HCT116 (cell line): ENCODE measurements around the gene CETN1. TPM values are rescaled to one million over a fixed set of nuclear protein-coding genes. Genes with fewer than 3 reads are reported as not detected.

Experiments
- ATAC-seq: fragments of 200-7000 bp; cut with Tn5 transposase; 2 replicates; pipeline ENCODE4 v1.9.1; 2020; ENCODE audit warnings: mild to moderate bottlenecking, moderate library complexity
- BruUV-seq: library from RNA; stranded (reverse); fragments of 400-500 nt; replicated peaks from 2 replicates; lab custom pipeline; 2021; lab: Mats Ljungman, UMichigan
- CTCF ChIA-PET: fragments of 300-600 bp; sonication (Branson Sonifier 250); formaldehyde crosslinking; loops from one replicate; lab custom pipeline; 2021; ENCODE audit warnings: antibody characterized with exemption; lab: Charles Lee
- POLR2A ChIA-PET: fragments of 300-600, 350-600 bp; sonication (Branson Sonifier 250); formaldehyde crosslinking; loops from one replicate; lab custom pipeline; 2021; ENCODE audit warnings: antibody characterized with exemption; lab: Charles Lee
- RAD21 ChIA-PET, 2 experiments: fragments of 300-600 bp; sonication (Branson Sonifier 250); formaldehyde crosslinking; loops; one replicate each; lab custom pipeline; 2023; ENCODE audit warnings: low total read pairs in 2 of 2; ENCODE audit not compliant: uncharacterized antibody in 2 of 2, unreplicated experiment in 2 of 2, low non-redundant PET in 1 of 2; lab: Charles Lee
- DNase-seq: peaks from one replicate; pipeline ENCODE4 v3.0.0-alpha.2; 2010; ENCODE audit warnings: low read depth, low spot score
- H2AFZ ChIP-seq: fragments of 200-600 bp; shearing (Covaris generic), sonication (generic); 2 replicates; pipeline ENCODE4 v1.6.1; 2017; ENCODE audit warnings: low read depth, mixed run types, mixed read lengths, antibody characterized with exemption, low read length; ENCODE audit not compliant: poor library complexity, severe bottlenecking
- H3K27ac ChIP-seq: 2 replicates; pipeline ENCODE4 v1.5.1; 2012; ENCODE audit warnings: low read depth, low read length
- H3K27me3 ChIP-seq: fragments of 200-600 bp; sonication (generic); 2 replicates; pipeline ENCODE4 v1.6.1; 2016; ENCODE audit warnings: mixed run types, low read length, mixed read lengths; ENCODE audit not compliant: insufficient read depth
- H3K36me3 ChIP-seq, 2 experiments: fragments of 200-500 bp in 1 of 2; fragments of 200-600 bp in 1 of 2; sonication (Bioruptor generic) in 1 of 2; sonication (generic) in 1 of 2; 2 replicates each; pipeline versions ENCODE4 v1.5.1 to v1.6.1; 2014 to 2016; ENCODE audit warnings: low read length in 2 of 2, inconsistent platforms in 1 of 2, mixed read lengths in 1 of 2, mixed run types in 1 of 2; ENCODE audit not compliant: insufficient read depth in 2 of 2, control insufficient read depth in 1 of 2
- H3K4me1 ChIP-seq, 2 experiments: fragments of 200-600 bp in 1 of 2; sonication (generic) in 1 of 2; 2 replicates each; pipeline versions ENCODE4 v1.5.1 to v1.6.1; 2012 to 2017; ENCODE audit warnings: low read length in 2 of 2, inconsistent platforms in 1 of 2, mild to moderate bottlenecking in 1 of 2, mixed read lengths in 1 of 2, mixed run types in 1 of 2, moderate library complexity in 1 of 2; ENCODE audit not compliant: insufficient read depth in 2 of 2, control insufficient read depth in 1 of 2
- H3K4me2 ChIP-seq: fragments of 200-600 bp; sonication (generic); 2 replicates; pipeline ENCODE4 v1.6.1; 2017; ENCODE audit warnings: mixed run types, low read length, mixed read lengths
- H3K4me3 ChIP-seq, 2 experiments: fragments of 200-600 bp in 1 of 2; sonication (generic) in 1 of 2; replicated peaks in 1 of 2; 2 replicates each; pipeline ENCODE4 v1.5.1; 2011 to 2016; ENCODE audit warnings: low read length in 2 of 2, control low read depth in 1 of 2, low read depth in 1 of 2, mild to moderate bottlenecking in 1 of 2, mixed read lengths in 1 of 2, mixed run types in 1 of 2
- H3K79me2 ChIP-seq: fragments of 200-600 bp; sonication (generic); 2 replicates; pipeline ENCODE4 v1.6.1; 2017; ENCODE audit warnings: mild to moderate bottlenecking, mixed run types, low read length, moderate library complexity, mixed read lengths; ENCODE audit not compliant: insufficient read depth
- H3K9ac ChIP-seq: fragments of 200-600 bp; sonication (generic); 2 replicates; pipeline ENCODE4 v1.6.1; 2016; ENCODE audit warnings: low read length, mixed read lengths
- H3K9me2 ChIP-seq: fragments of 200-600 bp; sonication (generic), shearing (Covaris generic); 2 replicates; pipeline ENCODE4 v1.6.1; 2017; ENCODE audit warnings: mixed run types, mild to moderate bottlenecking, moderate library complexity; ENCODE audit not compliant: insufficient read depth
- H3K9me3 ChIP-seq, 2 experiments: fragments of 200-500 bp in 1 of 2; fragments of 200-600 bp in 1 of 2; sonication (Bioruptor generic) in 1 of 2; sonication (generic) in 1 of 2; 2 replicates each; pipeline ENCODE4 v1.6.1; 2014 to 2017; ENCODE audit warnings: low read length in 2 of 2, mixed read lengths in 2 of 2, inconsistent platforms in 1 of 2, low read depth in 1 of 2, mild to moderate bottlenecking in 1 of 2, mixed run types in 1 of 2, moderate library complexity in 1 of 2; ENCODE audit not compliant: control insufficient read depth in 1 of 2, insufficient read depth in 1 of 2
- H4K20me1 ChIP-seq: fragments of 200-600 bp; sonication (generic), shearing (Covaris generic); 2 replicates; pipeline ENCODE4 v1.6.1; 2017; ENCODE audit warnings: mixed run types, mild to moderate bottlenecking, moderate library complexity; ENCODE audit not compliant: insufficient read depth
- EZH2 ChIP-seq: fragments of 200-600 bp; sonication (generic); IDR thresholded peaks from 2 replicates; pipeline ENCODE4 v1.6.1; 2017; ENCODE audit warnings: antibody characterized with exemption, mixed run types
- EZH2phosphoT487 ChIP-seq: fragments of 200-600 bp; IDR thresholded peaks from 2 replicates; pipeline ENCODE4 v1.6.1; 2018; ENCODE audit warnings: antibody characterized with exemption, borderline replicate concordance
- POLR2A ChIP-seq: IDR thresholded peaks from 2 replicates; pipeline ENCODE4 v1.7.0; 2011; ENCODE audit warnings: borderline replicate concordance; ENCODE audit not compliant: insufficient read depth, insufficient read length; ENCODE audit errors: extremely low read depth
- ZNF274 ChIP-seq: fragments of 200-500 bp; sonication (Bioruptor generic); IDR thresholded peaks from 2 replicates; pipeline ENCODE4 v1.6.1; 2014; ENCODE audit warnings: mild to moderate bottlenecking, low read depth, low read length, inconsistent platforms
- intact Hi-C: fragments of 100-400 bp; cut with micrococcal nuclease; formaldehyde crosslinking; loops from 2 replicates; pipeline ENCODE4 v1.10.0; 2022
- total RNA-seq: library from RNA; stranded (reverse); gene quantifications from one replicate; pipeline ENCODE4 v1.2.1, GENCODE V29; 2021; ENCODE audit not compliant: unreplicated experiment

Gene CETN1
- total RNA-seq, 1 experiment from 2014 or later, result not detected

GRCh38 chr18:631560-631959, 51.4 kb downstream of the CETN1 start:
- BruUV-seq, result no TSS peak
- H4K20me1 ChIP-seq, result no peaks in the 10 kb centered on the region
- CTCF ChIA-PET, result interaction anchor here (1.3 kb wide), 1 partner anchor 208 kb away, joined by 4 read pairs; no protein-coding TSS in a partner anchor
- peaks cover 0 to 14% of the 10 kb centered on the region in 2 experiments; a peak in 1 of 4 replicates for H3K4me1 ChIP-seq
- no peak overlapping the region for H3K4me3 ChIP-seq
- DNase-seq (no peak), ATAC-seq (no peak)
- RAD21 ChIA-PET, result no interaction called here
- no peaks in the 10 kb centered on the region for H3K9me2 ChIP-seq
- no peak overlapping the region for H3K4me2 ChIP-seq
- H3K9me3 ChIP-seq, result no peaks in the 10 kb centered on the region
- H3K27me3 ChIP-seq, result no peaks in the 10 kb centered on the region
- intact Hi-C loops, result no loop called here
- no peak overlapping the region for H3K9ac ChIP-seq
- no peaks in the 10 kb centered on the region for H3K36me3 ChIP-seq
- H3K79me2 ChIP-seq, result no peaks in the 10 kb centered on the region
- POLR2A ChIA-PET, result interaction anchor here (0.6 kb wide), 1 partner anchor 70 kb away, joined by 5 read pairs; no protein-coding TSS in a partner anchor
- H3K27ac ChIP-seq, result no peak overlapping the region
- H2AFZ ChIP-seq, result no peak overlapping the region
- no peak for TF ChIP-seq ZNF274
- no peak for TF ChIP-seq POLR2A
- no peak for TF ChIP-seq EZH2
- TF ChIP-seq EZH2phosphoT487, result no peak

Other genes with a start within 250 kb of the CETN1 start
- not detected for gene COLEC12, start 79.7 kb upstream of the CETN1 start, total RNA-seq
- 0.91 TPM for gene CLUL1, start 16.6 kb downstream of the CETN1 start, total RNA-seq
- 245 TPM for gene TYMS, start 77.3 kb downstream of the CETN1 start, total RNA-seq
- gene ENOSF1, start 132.2 kb downstream of the CETN1 start, total RNA-seq, result 90.0 TPM
- 84.5 TPM for gene YES1, start 231.9 kb downstream of the CETN1 start, total RNA-seq